ENCODE measurements around the gene COL5A2. TPM values are rescaled to one million over a fixed set of nuclear protein-coding genes. Genes with fewer than 3 reads are reported as not detected.

The COL5A2 gene
- total RNA-seq, 4 donors from 2014 or later, result 34.7 to 60.4 (median 51.4) TPM

DNA sequence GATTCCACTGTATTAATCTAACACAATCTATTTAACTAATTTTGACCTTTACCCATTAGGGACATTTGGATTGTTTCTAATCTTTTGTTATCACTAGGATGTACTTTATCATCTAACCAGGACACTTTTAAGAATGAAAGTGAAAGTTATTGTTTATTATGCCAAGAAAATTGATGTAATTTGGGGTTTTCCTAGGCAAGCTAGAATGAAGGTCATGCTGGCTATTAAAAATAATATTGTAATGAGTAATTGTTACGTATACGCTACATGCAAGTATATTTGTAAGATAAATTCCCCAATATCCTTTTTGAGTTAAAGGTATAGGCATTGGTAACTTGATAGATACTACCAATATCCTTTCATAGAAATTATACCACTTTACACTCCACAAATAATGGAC is 74.6 kb downstream of the COL5A2 start:
- Histone ChIP-seq H3K4me3 (no peak overlapping the region), H3K27ac (peak overlapping the region in 1 of 4 donors; percentile 46), H3K9me3 (no peaks in the 10 kb centered on the region), H3K27me3 (no peaks in the 10 kb centered on the region), H3K36me3 (peaks cover 0 to 4% (median 0%) of the 10 kb centered on the region in 3 donors), H3K4me1 (peaks cover 0 to 34% (median 2%) of the 10 kb centered on the region in 4 donors)
- TF ChIP-seq POLR2A (IDR thresholded peaks at IDR 0.05) (no peak), EP300 (IDR thresholded peaks at IDR 0.05) (no peak)
- TF ChIP-seq, protein P1, sequence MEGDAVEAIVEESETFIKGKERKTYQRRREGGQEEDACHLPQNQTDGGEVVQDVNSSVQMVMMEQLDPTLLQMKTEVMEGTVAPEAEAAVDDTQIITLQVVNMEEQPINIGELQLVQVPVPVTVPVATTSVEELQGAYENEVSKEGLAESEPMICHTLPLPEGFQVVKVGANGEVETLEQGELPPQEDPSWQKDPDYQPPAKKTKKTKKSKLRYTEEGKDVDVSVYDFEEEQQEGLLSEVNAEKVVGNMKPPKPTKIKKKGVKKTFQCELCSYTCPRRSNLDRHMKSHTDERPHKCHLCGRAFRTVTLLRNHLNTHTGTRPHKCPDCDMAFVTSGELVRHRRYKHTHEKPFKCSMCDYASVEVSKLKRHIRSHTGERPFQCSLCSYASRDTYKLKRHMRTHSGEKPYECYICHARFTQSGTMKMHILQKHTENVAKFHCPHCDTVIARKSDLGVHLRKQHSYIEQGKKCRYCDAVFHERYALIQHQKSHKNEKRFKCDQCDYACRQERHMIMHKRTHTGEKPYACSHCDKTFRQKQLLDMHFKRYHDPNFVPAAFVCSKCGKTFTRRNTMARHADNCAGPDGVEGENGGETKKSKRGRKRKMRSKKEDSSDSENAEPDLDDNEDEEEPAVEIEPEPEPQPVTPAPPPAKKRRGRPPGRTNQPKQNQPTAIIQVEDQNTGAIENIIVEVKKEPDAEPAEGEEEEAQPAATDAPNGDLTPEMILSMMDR (IDR thresholded peaks at IDR 0.05), result no peak
- 17 to 31% methylated on average over 2 of the region's 2 CpGs for WGBS, 2 donors
- DNase-seq (ENCODE audit: low spot score in 2 of 2), result no peak

DNA sequence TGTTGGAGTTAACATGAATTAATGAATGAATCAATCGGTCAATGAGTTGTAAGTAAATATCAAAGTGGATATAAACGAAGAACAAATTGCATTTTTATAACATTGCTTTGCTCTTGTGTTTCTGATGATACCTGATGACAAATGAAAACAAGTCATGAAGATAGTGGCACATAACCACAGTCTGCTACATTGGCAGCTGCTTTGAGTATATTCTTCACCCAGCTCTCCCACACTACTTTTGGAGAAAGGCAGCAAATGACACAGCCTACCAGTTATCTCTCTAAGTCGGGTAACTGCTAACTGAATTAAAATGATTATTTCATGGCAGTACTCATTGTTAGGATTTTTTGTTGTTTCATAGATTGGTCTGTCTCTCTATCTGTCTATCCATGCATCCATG is 76.8 kb downstream of the COL5A2 start:
- TF ChIP-seq, protein P1 (IDR thresholded peaks at IDR 0.05), result no peak
- no peak for TF ChIP-seq EP300 (IDR thresholded peaks at IDR 0.05)
- TF ChIP-seq POLR2A (IDR thresholded peaks at IDR 0.05), result no peak
- WGBS, 2 donors, result 85 to 86% methylated on average over 3 of the region's 3 CpGs
- Histone ChIP-seq H3K27me3 (no peaks in the 10 kb centered on the region), H3K4me1 (peaks cover 0 to 34% (median 2%) of the 10 kb centered on the region in 4 donors), H3K27ac (no peak overlapping the region), H3K36me3 (no peaks in the 10 kb centered on the region), H3K4me3 (no peak overlapping the region), H3K9me3 (no peaks in the 10 kb centered on the region)
- DNase-seq (ENCODE audit: low spot score in 2 of 2), result no peak

DNA sequence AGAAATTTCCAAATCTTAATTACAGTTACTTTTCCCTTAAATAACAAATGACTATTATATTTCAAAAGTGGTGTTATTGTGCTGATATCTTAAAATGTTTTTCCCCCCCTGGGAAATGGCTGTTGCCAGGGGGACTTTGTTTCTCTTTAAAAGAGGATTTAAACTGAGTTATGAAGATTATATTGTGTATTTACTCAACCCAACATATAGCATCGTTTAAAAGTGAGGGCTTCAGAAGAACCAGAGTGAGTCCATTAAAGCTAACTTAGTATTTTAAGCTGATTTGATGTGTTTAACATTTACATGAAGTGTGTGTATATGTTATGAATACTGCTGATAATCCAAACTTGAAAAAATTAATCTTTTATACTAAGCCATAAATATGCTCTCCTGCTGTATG is 81.6 kb downstream of the COL5A2 start:
- WGBS, 2 donors, result 20 to 25% methylated on average over 1 of the region's 1 CpG
- H3K27ac ChIP-seq, result no peak overlapping the region
- no peak for TF ChIP-seq EP300 (IDR thresholded peaks at IDR 0.05)
- TF ChIP-seq POLR2A (IDR thresholded peaks at IDR 0.05), result no peak
- TF ChIP-seq, protein P1 (IDR thresholded peaks at IDR 0.05), result no peak
- no peaks in the 10 kb centered on the region for H3K27me3 ChIP-seq
- no peak for DNase-seq (ENCODE audit: low spot score in 2 of 2)
- H3K36me3 ChIP-seq, result peaks cover 0 to 6% (median 0%) of the 10 kb centered on the region in 3 donors
- H3K4me3 ChIP-seq, result no peak overlapping the region
- peaks cover 0 to 22% (median 5%) of the 10 kb centered on the region in 4 donors for H3K4me1 ChIP-seq
- H3K9me3 ChIP-seq, result no peaks in the 10 kb centered on the region

DNA sequence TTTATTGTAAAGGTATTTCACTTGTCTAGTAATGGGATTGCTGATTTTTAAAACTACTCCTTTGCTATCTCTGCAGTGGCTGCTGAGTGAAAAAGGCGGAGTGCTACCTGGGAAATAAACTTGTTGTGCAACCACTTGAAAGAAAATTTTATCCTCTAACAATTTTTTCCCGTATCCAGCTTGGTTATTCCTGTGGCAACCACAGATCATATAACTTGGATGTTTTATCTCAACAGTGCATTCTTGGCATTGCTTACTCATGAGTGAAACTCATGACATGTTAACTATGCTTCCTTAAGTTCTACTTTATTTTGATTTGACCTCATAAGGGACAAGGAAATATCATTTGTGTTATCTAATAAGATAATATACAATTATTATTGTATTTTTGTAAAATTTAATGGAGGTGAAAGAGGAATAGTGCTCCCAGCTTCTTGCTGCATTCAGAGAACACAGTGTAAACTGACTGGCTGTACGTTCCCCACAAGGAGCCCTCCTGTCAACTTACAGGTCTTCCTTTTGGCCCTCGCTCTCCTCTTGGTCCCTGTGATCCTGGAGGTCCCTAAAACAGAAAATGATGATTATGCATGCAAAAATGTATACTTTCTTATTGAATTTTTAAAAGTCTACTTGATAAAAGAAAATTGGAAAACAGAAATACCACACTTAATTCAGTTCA is 82.7 kb downstream of the COL5A2 start:
- H3K9me3 ChIP-seq, result no peaks in the 10 kb centered on the region
- 61 to 73% methylated on average over 4 of the region's 4 CpGs for WGBS, 2 donors
- no peak for DNase-seq (ENCODE audit: low spot score in 2 of 2)
- peaks cover 0 to 26% (median 9%) of the 10 kb centered on the region in 4 donors for H3K4me1 ChIP-seq
- no peaks in the 10 kb centered on the region for H3K27me3 ChIP-seq
- TF ChIP-seq EP300 (IDR thresholded peaks at IDR 0.05) (no peak), POLR2A (IDR thresholded peaks at IDR 0.05) (no peak)
- TF ChIP-seq, protein P1 (IDR thresholded peaks at IDR 0.05), result no peak
- no peak overlapping the region for H3K27ac ChIP-seq
- no peak overlapping the region for H3K4me3 ChIP-seq
- H3K36me3 ChIP-seq, result peaks cover 0 to 6% (median 0%) of the 10 kb centered on the region in 3 donors

DNA sequence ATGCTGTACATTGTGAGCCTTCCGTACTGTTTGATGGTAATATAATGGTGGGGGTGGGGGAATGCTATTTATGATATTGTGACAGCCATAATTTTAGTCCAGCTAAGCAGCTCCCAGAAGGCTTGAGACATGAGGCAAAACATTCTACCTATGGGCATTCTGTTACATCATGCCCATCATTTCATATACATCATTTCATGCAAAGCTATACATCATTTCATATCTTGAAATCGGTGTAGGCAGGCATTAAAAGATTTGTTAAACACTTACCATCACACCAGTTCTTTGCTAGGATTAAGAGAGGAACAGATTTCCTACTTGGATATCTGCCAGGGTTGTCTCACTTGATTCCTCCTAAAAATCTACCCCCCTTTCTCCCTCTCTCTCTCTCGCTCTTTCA is 84.5 kb downstream of the COL5A2 start:
- Histone ChIP-seq H3K4me3 (no peak overlapping the region), H3K36me3 (peaks cover 0 to 6% (median 0%) of the 10 kb centered on the region in 3 donors), H3K9me3 (no peaks in the 10 kb centered on the region), H3K27me3 (no peaks in the 10 kb centered on the region), H3K27ac (peak overlapping the region in 1 of 4 donors; percentile 57), H3K4me1 (peaks cover 0 to 35% (median 12%) of the 10 kb centered on the region in 4 donors)
- TF ChIP-seq EP300 (IDR thresholded peaks at IDR 0.05), result no peak
- TF ChIP-seq POLR2A (IDR thresholded peaks at IDR 0.05), result no peak
- TF ChIP-seq, protein P1 (IDR thresholded peaks at IDR 0.05), result no peak
- 75 to 78% methylated on average over 3 of the region's 3 CpGs for WGBS, 2 donors
- DNase-seq (ENCODE audit: low spot score in 2 of 2), result no peak
